Endothelial cell of umbilical vein (primary cell): Measurements from ENCODE around the gene TMEM229B. TPM values are rescaled to one million over a fixed set of nuclear protein-coding genes. Genes with fewer than 3 reads are reported as not detected.

Source experiments
- BruUV-seq: library from RNA; stranded (reverse); fragments of 400-500 nt; replicated peaks from 2 replicates; lab custom pipeline; 2021; lab: Mats Ljungman, UMichigan
- CTCF ChIA-PET: fragments of 300-600, 350-600 bp; sonication (Branson Sonifier 250); formaldehyde crosslinking; loops from one replicate; lab custom pipeline; 2021; ENCODE audit warnings: antibody characterized with exemption, inconsistent platforms; lab: Charles Lee
- POLR2A ChIA-PET: fragments of 300-600, 350-600 bp; sonication (Branson Sonifier 250); formaldehyde crosslinking; loops from one replicate; lab custom pipeline; 2021; ENCODE audit warnings: antibody characterized with exemption, inconsistent platforms; lab: Charles Lee
- DNase-seq: peaks from one replicate; pipeline ENCODE4 v3.0.0-alpha.2; 2011; ENCODE audit warnings: low read depth, low spot score
- FAIRE-seq: peaks from 2 replicates; lab custom pipeline; 2011; peaks lifted over from hg19 to GRCh38; lab: Jason Lieb, UNC
- H2AFZ ChIP-seq: 2 replicates; pipeline ENCODE4 v1.6.0; 2012; ENCODE audit warnings: low read depth, low read length, control low read depth, inconsistent platforms
- H3K27ac ChIP-seq: 2 replicates; pipeline ENCODE4 v1.5.1; 2011; ENCODE audit warnings: low read depth, mild to moderate bottlenecking, control low read depth, low read length, moderate library complexity; ENCODE audit not compliant: insufficient read depth
- H3K27me3 ChIP-seq, 2 experiments: 2 replicates each; pipeline versions ENCODE4 v1.6.0 to v1.6.1; 2011; ENCODE audit warnings: low read length in 2 of 2, mixed read lengths in 1 of 2; ENCODE audit not compliant: control insufficient read depth in 2 of 2, insufficient read depth in 2 of 2
- H3K36me3 ChIP-seq, 2 experiments: 2 replicates in 1 of 2; 3 replicates in 1 of 2; pipeline ENCODE4 v1.5.1; 2011; ENCODE audit warnings: low read length in 2 of 2, mild to moderate bottlenecking in 1 of 2, moderate library complexity in 1 of 2; ENCODE audit not compliant: control insufficient read depth in 2 of 2, insufficient read depth in 2 of 2; ENCODE audit errors: extremely low read depth in 1 of 2
- H3K4me1 ChIP-seq: 3 replicates; pipeline ENCODE4 v1.5.1; 2011; ENCODE audit warnings: mild to moderate bottlenecking, low read length; ENCODE audit not compliant: control insufficient read depth, insufficient read depth; ENCODE audit errors: extremely low read depth
- H3K4me2 ChIP-seq: 2 replicates; pipeline ENCODE4 v1.6.1; 2011; ENCODE audit warnings: low read length, control low read depth, mixed read lengths; ENCODE audit not compliant: insufficient read depth
- H3K4me3 ChIP-seq, 3 experiments: fragments of 200-600 bp in 1 of 3; sonication (generic), shearing (Covaris generic) in 1 of 3; replicated peaks in 1 of 3; 2 replicates each; pipeline ENCODE4 v1.5.1; 2011 to 2016; ENCODE audit warnings: control low read depth in 3 of 3, low read length in 3 of 3, mild to moderate bottlenecking in 2 of 3, inconsistent platforms in 1 of 3, low read depth in 1 of 3, moderate library complexity in 1 of 3; ENCODE audit not compliant: insufficient read depth in 1 of 3
- H3K79me2 ChIP-seq: 2 replicates; pipeline ENCODE4 v1.6.0; 2012; ENCODE audit warnings: low read length, inconsistent platforms; ENCODE audit not compliant: control insufficient read depth, insufficient read depth
- H3K9ac ChIP-seq: replicated peaks from 2 replicates; pipeline ENCODE3; 2011; ENCODE audit warnings: low read length, control low read depth; ENCODE audit not compliant: insufficient read depth; ENCODE audit errors: extremely low read depth
- H3K9me1 ChIP-seq: replicated peaks from 3 replicates; pipeline ENCODE4 v1.6.0; 2011; ENCODE audit warnings: mild to moderate bottlenecking, low read length; ENCODE audit not compliant: control insufficient read depth, insufficient read depth; ENCODE audit errors: extremely low read depth
- H3K9me3 ChIP-seq: replicated peaks from 2 replicates; pipeline ENCODE4 v1.5.1; 2012; ENCODE audit warnings: low read length, inconsistent platforms; ENCODE audit not compliant: control insufficient read depth, insufficient read depth
- H4K20me1 ChIP-seq: replicated peaks from 2 replicates; pipeline ENCODE3; 2011; ENCODE audit warnings: mild to moderate bottlenecking, low read length; ENCODE audit not compliant: control insufficient read depth, insufficient read depth; ENCODE audit errors: extremely low read depth
- EZH2 ChIP-seq: IDR thresholded peaks from 2 replicates; pipeline ENCODE4 v1.6.1; 2012; ENCODE audit warnings: borderline replicate concordance, low read depth, mild to moderate bottlenecking, moderate library complexity, low read length, inconsistent platforms; ENCODE audit not compliant: severe bottlenecking
- FOS ChIP-seq: IDR thresholded peaks from 2 replicates; pipeline ENCODE4 v1.6.1; 2011; ENCODE audit warnings: mild to moderate bottlenecking, low read length, moderate library complexity, borderline replicate concordance; ENCODE audit not compliant: insufficient read depth
- GATA2 ChIP-seq: IDR thresholded peaks from 2 replicates; pipeline ENCODE4 v1.7.0; 2011; ENCODE audit warnings: low read depth, mild to moderate bottlenecking, moderate library complexity, mixed read lengths, low read length; ENCODE audit not compliant: insufficient read length, insufficient read depth
- JUN ChIP-seq: IDR thresholded peaks from 2 replicates; pipeline ENCODE4 v1.6.1; 2011; ENCODE audit warnings: borderline replicate concordance, low read depth; ENCODE audit not compliant: insufficient read length, insufficient read depth
- MYC ChIP-seq: IDR thresholded peaks from one replicate; pipeline ENCODE4 v1.6.1; 2011; ENCODE audit warnings: mild to moderate bottlenecking, low read depth, low read length
- POLR2A ChIP-seq: IDR thresholded peaks from 2 replicates; pipeline ENCODE4 v1.6.1; 2012; ENCODE audit warnings: low read depth, mild to moderate bottlenecking, control low read depth, low read length
- POLR2AphosphoS5 ChIP-seq: IDR thresholded peaks from 2 replicates; pipeline ENCODE4 v1.6.1; 2012; ENCODE audit warnings: low read depth, mild to moderate bottlenecking, control low read depth, low read length, moderate library complexity; ENCODE audit not compliant: insufficient read depth
- dilution Hi-C: fragments of 300-500 bp; cut with MboI; formaldehyde crosslinking; loops from one replicate; pipeline ENCODE4 v1.15.0; 2019; ENCODE audit warnings: low sequenced_read_pairs; ENCODE audit not compliant: extremely low pct_ligation_motif_present
- intact Hi-C: fragments of 100-400 bp; cut with micrococcal nuclease; formaldehyde crosslinking; loops from one replicate; pipeline ENCODE4 v1.10.0; 2022
- polyA plus RNA-seq, 4 experiments: library from polyadenylated mRNA; depleted of rRNA in 3 of 4; stranded (reverse) in 3 of 4; unstranded in 1 of 4; fragments of >200 nt; gene quantifications; 2 replicates each; pipeline versions ENCODE4 v1.2.1 to v1.2.3, GENCODE V29; 2011 to 2012; ENCODE audit warnings: missing spikeins in 1 of 4
- total RNA-seq: library from RNA; stranded (reverse); gene quantifications from 2 replicates; pipeline ENCODE4 v1.2.3, GENCODE V29; 2021
- TF ChIP-seq, protein P1 (sequence below): IDR thresholded peaks from 2 replicates; pipeline ENCODE4 v1.6.1; 2011; ENCODE audit not compliant: insufficient read depth, insufficient read length
- TF ChIP-seq, protein P2 (sequence below), 2 donors: IDR thresholded peaks; 1 replicate in 1 of 2; 2 replicates in 1 of 2; pipeline ENCODE4 v1.5.1; 2011; ENCODE audit warnings: low read length in 2 of 2, mild to moderate bottlenecking in 2 of 2, moderate library complexity in 2 of 2, control low read depth in 1 of 2, inconsistent platforms in 1 of 2, low read depth in 1 of 2; ENCODE audit not compliant: insufficient read depth in 1 of 2; ENCODE audit errors: extremely low read depth in 1 of 2

TMEM229B gene
- total and polyA plus RNA-seq, 2 donors (not counting 3 experiments of a cell fraction or from before 2014, with no cell fraction given) = 0.03 TPM; not detected in 1

DNA sequence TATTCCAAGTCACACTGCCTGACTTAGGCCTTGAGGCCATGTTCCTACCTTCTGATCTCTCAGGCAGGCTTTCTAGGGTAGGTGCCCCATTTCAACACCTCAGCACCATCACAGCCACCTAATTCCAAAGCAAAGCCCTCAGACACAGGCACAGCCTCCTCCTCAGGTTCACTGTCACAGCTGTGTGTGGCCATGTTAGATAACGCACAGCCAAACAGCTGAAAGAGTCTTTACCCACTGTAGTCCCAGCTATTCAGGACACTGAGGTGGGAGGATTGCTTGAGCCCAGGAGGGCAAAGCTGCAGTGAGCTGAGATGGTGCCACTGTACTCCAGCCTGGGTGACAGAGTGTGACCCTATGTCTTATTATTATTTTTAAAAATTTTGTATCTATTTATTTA lies 7.3 kb upstream of the TMEM229B start:
- no peaks in the 10 kb centered on the region for H3K79me2 ChIP-seq
- H3K4me1 ChIP-seq = no peaks in the 10 kb centered on the region
- CTCF ChIA-PET = interaction anchor here (1.1 kb wide), 1 partner anchor 11 kb away, joined by 3 read pairs; no protein-coding TSS in a partner anchor
- H3K9ac ChIP-seq = no peak overlapping the region
- no peak overlapping the region for H3K4me3 ChIP-seq
- no peak overlapping the region for H3K4me2 ChIP-seq
- H4K20me1 ChIP-seq = no peaks in the 10 kb centered on the region
- H3K9me1 ChIP-seq = no peaks in the 10 kb centered on the region
- H2AFZ ChIP-seq = no peak overlapping the region
- H3K27ac ChIP-seq = no peak overlapping the region
- dilution Hi-C loops = no loop called here
- intact Hi-C loops = no loop called here
- peaks cover 0 to under 1% of the 10 kb centered on the region in 2 experiments for H3K27me3 ChIP-seq
- BruUV-seq = no TSS peak
- POLR2A ChIA-PET = no interaction called here
- DNase-seq (no peak), FAIRE-seq (no peak)
- TF ChIP-seq POLR2AphosphoS5 (no peak), JUN (no peak), FOS (no peak), MYC (no peak), GATA2 (no peak), EZH2 (no peak), POLR2A (no peak)
- TF ChIP-seq, protein P1, sequence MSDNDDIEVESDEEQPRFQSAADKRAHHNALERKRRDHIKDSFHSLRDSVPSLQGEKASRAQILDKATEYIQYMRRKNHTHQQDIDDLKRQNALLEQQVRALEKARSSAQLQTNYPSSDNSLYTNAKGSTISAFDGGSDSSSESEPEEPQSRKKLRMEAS = no peak
- TF ChIP-seq, protein P2, sequence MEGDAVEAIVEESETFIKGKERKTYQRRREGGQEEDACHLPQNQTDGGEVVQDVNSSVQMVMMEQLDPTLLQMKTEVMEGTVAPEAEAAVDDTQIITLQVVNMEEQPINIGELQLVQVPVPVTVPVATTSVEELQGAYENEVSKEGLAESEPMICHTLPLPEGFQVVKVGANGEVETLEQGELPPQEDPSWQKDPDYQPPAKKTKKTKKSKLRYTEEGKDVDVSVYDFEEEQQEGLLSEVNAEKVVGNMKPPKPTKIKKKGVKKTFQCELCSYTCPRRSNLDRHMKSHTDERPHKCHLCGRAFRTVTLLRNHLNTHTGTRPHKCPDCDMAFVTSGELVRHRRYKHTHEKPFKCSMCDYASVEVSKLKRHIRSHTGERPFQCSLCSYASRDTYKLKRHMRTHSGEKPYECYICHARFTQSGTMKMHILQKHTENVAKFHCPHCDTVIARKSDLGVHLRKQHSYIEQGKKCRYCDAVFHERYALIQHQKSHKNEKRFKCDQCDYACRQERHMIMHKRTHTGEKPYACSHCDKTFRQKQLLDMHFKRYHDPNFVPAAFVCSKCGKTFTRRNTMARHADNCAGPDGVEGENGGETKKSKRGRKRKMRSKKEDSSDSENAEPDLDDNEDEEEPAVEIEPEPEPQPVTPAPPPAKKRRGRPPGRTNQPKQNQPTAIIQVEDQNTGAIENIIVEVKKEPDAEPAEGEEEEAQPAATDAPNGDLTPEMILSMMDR (IDR thresholded peaks at IDR 0.05; ENCODE audit: extremely low read depth in 1 of 2, insufficient read depth in 1 of 2, low read depth in 1 of 2, low read length in 2 of 2) = no peak
- H3K9me3 ChIP-seq = peaks cover 3% of the 10 kb centered on the region
- H3K36me3 ChIP-seq = no peaks in the 10 kb centered on the region
